Upper lobe of left lung (tissue), 4 donors: ENCODE measurements around the gene SPATA31C2.
"Not testable (repeated sequence)": the region's sequence is repeated elsewhere in the genome, so short reads cannot be mapped to it uniquely, and the experiment has no call there.

Experiments
- CTCF ChIP-seq, 6 experiments: fragments of 450-650 bp in 4 of 6; fragments of 200-600 bp in 2 of 6; sonication (generic) in 2 of 6; IDR thresholded peaks; one replicate each; pipeline ENCODE4 v1.5.1; 2016 to 2019; ENCODE audit warnings: antibody characterized with exemption in 6 of 6
- EP300 ChIP-seq, 4 donors: sonication (generic); formaldehyde crosslinking; IDR thresholded peaks; one replicate each; pipeline ENCODE4 v1.5.1; 2017; ENCODE audit warnings: antibody characterized with exemption in 4 of 4, control low read depth in 2 of 4

DNA sequence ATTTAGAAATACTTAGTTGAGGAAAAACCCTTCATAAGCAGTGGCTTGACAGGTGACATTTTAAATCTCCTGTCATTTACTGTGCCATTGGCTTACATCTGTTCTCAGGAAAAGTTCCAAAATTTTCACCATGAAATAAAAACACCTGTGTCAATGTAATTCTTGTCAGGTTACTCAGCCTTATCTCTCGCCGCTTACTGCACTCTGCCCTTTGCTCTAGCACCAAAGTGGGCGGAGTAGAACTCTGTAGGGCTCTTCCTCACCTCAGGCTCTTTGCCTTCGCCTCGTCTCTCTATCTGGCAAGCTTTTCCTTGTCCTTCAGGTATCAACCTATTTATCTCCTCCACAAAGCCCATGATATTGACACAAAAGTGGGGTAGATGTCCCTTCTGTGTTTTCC lies 20.2 kb downstream of the SPATA31C2 start:
- TF ChIP-seq EP300, CTCF (IDR thresholded peaks at IDR 0.05): not testable (repeated sequence)
